Measurements from ENCODE around the gene NEXN.

NEXN gene

DNA sequence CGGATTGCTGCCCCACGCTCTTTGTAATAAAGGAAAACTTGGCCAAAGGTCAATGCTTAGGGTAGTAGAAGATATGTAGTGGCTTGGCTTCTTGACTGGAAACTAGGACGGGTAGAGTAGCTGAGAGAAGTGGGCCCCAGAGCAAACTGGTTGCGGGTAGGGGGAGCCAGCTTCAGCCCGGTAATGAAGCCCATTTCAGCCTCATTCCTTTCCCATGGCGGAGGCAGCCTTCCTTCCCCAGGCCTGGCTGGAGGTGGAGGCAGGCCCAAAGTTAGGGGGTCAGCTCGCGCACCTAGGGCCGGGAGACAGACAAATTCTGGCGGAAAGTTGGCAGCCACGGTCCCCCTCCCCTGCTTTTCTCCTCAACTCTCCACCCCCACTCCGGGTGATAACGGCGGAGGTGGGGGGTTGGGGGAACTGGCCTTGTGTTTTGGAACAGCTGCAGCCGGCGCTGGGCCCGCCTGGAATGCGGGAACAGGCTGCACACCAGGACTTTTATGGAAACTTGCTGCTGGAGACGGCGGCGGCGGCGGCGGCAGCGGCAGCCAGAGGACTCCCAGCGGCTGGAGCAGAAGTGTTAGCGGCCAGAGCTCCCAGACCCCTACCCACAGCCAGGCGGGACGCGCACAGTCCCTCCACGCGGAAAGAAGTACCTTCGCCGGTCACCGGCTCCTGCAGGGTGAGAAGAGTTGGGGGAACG lies at the start of gene NEXN:
TSS of gene NEXN (plus strand) at position 544 of the 700 bp plus-strand sequence. CDS start 27,483 bp downstream, outside the sequence.
- DNase-seq (ENCODE audit: low read depth in 2 of 2) = no peak

DNA sequence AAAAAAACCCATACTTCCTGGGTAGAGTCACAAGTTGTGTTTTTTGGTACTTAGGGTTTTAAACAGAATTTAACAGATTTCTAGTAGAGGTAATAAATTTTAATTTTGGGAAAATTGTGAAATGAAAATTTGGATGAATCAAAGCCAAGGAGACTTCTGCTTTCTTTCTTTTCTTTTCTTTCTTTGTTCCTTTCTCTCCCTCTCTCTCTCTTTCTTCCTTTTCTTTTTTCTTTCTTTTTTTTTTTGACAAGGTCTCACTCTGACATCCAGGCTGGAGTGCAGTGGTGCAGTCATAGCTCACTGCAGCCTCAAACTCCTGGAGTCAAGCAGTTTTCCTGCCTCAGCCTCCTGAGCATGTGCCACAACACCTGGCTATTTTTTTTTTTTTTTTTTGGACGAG lies 46.9 kb upstream of the NEXN start:
- DNase-seq (ENCODE audit: low read depth in 2 of 2) = no peak

DNA sequence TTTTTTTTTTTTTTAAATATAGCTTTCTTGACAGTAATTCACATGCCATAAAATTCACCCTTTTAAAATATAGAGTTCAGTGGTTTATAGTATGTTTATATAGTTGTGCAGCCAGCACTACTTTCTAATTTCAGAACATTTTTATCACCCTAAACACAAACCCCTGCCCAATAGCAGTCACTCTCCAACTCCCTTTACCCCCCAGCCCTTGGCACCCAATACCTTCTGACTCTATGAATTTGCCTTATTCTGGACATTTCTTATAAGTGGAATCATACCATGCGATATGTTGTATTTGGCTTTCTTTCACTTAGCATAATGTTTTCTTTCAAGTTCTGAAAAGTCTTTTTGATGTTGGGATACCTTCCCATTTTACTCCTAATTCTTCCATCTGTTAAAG lies 42.5 kb upstream of the NEXN start:
- DNase-seq (ENCODE audit: low read depth in 2 of 2) = no peak

GRCh38 chr1:77846966-77847365 lies 41.5 kb upstream of the NEXN start:
- DNase-seq (ENCODE audit: low read depth in 2 of 2) = no peak

- DNase-seq (ENCODE audit: low read depth in 2 of 2) = no peak
Observed at GRCh38 chr1:77847621-77848080, 40.8 kb upstream of the NEXN start.

- DNase-seq (ENCODE audit: low read depth in 2 of 2) = no peak
Observed at GRCh38 chr1:77850082-77850481, 38.3 kb upstream of the NEXN start.

- no peak for DNase-seq (ENCODE audit: low read depth in 2 of 2)
Observed at GRCh38 chr1:77857552-77857951, 30.9 kb upstream of the NEXN start.

DNA sequence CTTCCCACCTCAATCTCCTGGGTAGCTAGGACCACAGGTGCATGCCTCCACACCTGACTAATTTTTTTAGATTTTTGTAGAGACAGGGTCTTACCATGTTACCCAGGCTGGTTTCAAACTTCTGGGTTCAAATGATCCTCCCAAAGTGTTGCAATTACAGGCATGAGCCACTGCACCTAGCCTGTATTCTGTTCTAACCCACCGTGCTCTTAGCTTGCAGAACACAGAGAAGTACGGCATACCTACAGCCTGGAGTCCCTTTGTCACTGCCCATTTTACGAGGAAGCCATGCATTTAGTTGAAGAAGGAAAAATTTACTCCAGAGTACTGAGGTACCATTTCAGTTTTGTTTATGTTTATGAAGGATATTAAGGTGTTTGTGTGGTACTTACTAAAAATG lies 29.7 kb upstream of the NEXN start:
- no peak for DNase-seq (ENCODE audit: low read depth in 2 of 2)

GRCh38 chr1:77859248-77859647 lies 29.2 kb upstream of the NEXN start:
- DNase-seq (ENCODE audit: low read depth in 2 of 2) = no peak

GRCh38 chr1:77866296-77866695 lies 22.1 kb upstream of the NEXN start:
- DNase-seq (ENCODE audit: low read depth in 2 of 2) = no peak

DNA sequence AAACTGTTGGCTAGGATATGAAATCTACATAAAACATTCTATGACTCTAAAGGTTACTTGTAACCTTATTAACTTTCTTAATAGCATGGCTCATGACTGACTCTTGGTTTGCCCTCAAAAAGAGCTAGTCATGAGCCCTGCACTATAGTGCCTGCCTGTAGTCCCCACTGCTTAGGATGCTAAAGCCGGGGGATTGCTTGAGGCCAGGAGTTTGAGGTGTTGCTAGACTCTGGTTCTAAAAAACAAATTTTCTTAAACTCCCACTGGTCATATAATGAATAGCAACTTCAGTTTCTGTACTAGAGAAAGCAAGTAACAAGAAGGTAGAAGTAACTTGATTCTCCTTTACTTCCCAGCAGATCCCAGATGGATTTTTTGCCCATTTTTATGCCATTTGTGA lies 15.8 kb upstream of the NEXN start:
- DNase-seq (ENCODE audit: low read depth in 2 of 2) = no peak

- DNase-seq (ENCODE audit: low read depth in 2 of 2) = no peak
Observed at GRCh38 chr1:77873461-77873860, 15.0 kb upstream of the NEXN start.

GRCh38 chr1:77874804-77875445 lies 13.5 kb upstream of the NEXN start:
- DNase-seq (ENCODE audit: low read depth in 2 of 2) = no peak

DNA sequence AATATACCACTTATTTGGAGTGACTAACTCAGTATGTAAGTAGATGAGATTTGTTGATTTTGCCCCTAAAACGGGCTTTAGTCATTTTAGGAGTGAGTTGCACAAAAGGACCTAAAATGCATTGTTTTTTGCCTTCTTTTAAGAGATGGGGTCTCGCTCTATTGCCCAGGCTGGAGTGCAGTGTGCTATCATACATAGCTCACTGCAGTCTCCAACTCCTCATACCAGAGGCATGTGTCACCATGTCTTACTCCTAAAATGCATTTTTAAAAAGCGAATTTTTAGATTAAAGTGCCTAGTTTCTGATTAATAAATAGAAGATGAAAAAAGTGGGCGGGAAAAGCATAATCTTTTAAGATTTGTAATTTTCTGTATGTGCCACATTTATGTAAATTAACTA lies 11.5 kb upstream of the NEXN start:
- no peak for DNase-seq (ENCODE audit: low read depth in 2 of 2)

GRCh38 chr1:77881061-77881460 lies 7.4 kb upstream of the NEXN start:
- DNase-seq (ENCODE audit: low read depth in 2 of 2) = no peak

- DNase-seq (ENCODE audit: low read depth in 2 of 2) = no peak
Observed at GRCh38 chr1:77882411-77882810, 6.0 kb upstream of the NEXN start.

- DNase-seq (ENCODE audit: low read depth in 2 of 2) = no peak
Observed at GRCh38 chr1:77888781-77889642, 588 bp downstream of the NEXN start.

- no peak for DNase-seq (ENCODE audit: low read depth in 2 of 2)
Observed at GRCh38 chr1:77889671-77890070, 1.2 kb downstream of the NEXN start.

- no peak for DNase-seq (ENCODE audit: low read depth in 2 of 2)
Observed at GRCh38 chr1:77891200-77891599, 2.8 kb downstream of the NEXN start.

DNA sequence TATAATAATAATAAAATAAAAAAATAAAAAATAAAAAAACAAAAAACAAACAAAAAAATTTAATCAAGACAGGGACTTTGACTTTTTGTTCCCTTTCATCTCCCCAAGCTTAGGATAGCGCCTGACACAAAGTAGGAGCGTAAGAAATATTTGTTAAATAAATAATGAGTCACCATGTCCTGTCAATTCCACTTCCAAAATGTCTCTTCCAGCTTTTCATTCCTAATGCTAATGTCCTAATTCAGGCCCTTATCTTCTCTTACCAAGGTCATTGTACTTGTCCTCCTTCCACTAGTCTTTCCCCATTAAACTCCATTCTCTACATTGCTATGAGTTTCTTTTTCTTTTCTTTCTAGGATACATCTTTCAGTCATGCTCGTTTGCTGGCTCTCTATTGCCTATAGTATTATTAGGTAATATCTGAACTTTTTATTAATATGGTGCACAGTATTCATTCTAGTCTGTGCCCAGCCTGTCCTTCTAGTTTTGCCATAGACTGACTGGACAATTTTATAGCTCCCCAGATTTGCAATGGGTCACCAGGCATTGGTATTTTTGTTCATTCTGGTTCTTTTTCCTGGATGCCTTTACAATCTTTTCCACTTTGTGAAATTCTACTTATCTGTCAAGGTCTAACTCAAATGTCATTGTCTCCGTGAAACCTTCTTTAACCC lies 11.4 kb downstream of the NEXN start:
- DNase-seq (ENCODE audit: low read depth in 2 of 2) = no peak

DNA sequence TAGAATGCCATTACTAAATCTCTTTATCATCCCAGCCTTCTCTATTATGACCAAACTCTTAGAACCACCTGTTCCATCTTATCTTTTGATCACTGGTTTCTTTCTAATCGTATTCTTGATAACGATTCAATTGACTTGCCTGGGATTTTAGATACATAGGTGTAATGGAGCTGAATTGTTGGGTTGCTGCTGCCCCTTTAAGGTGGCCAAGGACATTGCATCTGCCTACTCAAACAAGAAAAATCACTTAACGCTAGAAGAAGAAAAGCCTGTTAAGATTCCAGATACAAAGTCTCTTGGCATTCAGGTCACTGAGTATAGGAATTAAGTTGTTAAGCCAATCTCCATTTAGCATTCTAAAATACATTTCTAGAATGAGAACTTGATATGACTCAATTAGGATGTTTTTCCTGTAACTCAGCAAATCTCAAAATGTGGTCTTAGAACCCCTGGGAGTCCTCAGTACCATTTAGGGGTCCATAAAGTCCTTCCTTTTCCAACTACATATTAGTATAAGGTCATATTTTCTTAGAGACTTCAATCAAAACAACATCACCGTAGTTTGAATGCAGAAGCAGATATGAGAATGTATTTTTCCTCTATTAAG lies 12.4 kb downstream of the NEXN start:
- DNase-seq (ENCODE audit: low read depth in 2 of 2) = no peak

GRCh38 chr1:77905603-77906002 lies 17.2 kb downstream of the NEXN start:
- no peak for DNase-seq (ENCODE audit: low read depth in 2 of 2)
